HepG2 (cell line): ENCODE data around the gene CAMTA1. TPM values are rescaled to one million over a fixed set of nuclear protein-coding genes. Genes with fewer than 3 reads are reported as not detected.

Source experiments
- CSRNP1 ChIP-seq: sonication (generic); formaldehyde crosslinking; IDR thresholded peaks from 2 replicates; pipeline ENCODE4 v1.8.1; 2023; ENCODE audit warnings: mild to moderate bottlenecking, missing genetic modification reagents
- DZIP1 ChIP-seq: sonication (generic); formaldehyde crosslinking; IDR thresholded peaks from 2 replicates; pipeline ENCODE4 v1.5.0; 2020; ENCODE audit warnings: mild to moderate bottlenecking, missing genetic modification reagents
- ZNF18 ChIP-seq: sonication (generic); formaldehyde crosslinking; IDR thresholded peaks from 2 replicates; pipeline ENCODE4 v1.8.0; 2022; ENCODE audit warnings: mild to moderate bottlenecking, missing genetic modification reagents; ENCODE audit not compliant: insufficient replicate concordance
- polyA plus RNA-seq, 8 experiments: library from polyadenylated mRNA; depleted of rRNA in 3 of 8; stranded (reverse) in 7 of 8; unstranded in 1 of 8; fragments of >200 nt; fragmentation: Illumina TruSeq in 4 of 8; extraction: Trizol in 4 of 8; gene quantifications; 2 replicates each; pipeline versions ENCODE4 v1.2.1 to v1.2.3, GENCODE V29; 2011 to 2016; ENCODE audit warnings: low read depth in 4 of 8, missing spikeins in 1 of 8, mixed read lengths in 1 of 8; ENCODE audit not compliant: insufficient read depth in 1 of 8
- total RNA-seq, 5 experiments: library from RNA; depleted of rRNA; stranded (reverse); fragments of >200 nt; fragmentation: Illumina TruSeq; extraction: Trizol; gene quantifications; 2 replicates each; pipeline ENCODE4 v1.2.3, GENCODE V29; 2016; ENCODE audit warnings: low read depth in 1 of 5

Gene CAMTA1
- total and polyA plus RNA-seq, 2 of the 13 experiments (the other 11 are each of a cell fraction or from before 2014, with no cell fraction given) = 25.0 to 36.4 TPM

- TF ChIP-seq DZIP1 (CRISPR knock-in tag) (no peak), CSRNP1 (CRISPR knock-in tag) (no peak), ZNF18 (CRISPR knock-in tag) (no peak)
These were observed 769.4 kb downstream of the CAMTA1 start (continued) for GRCh38 chr1:7554385-7555235.
